ENCODE measurements around the gene CDC14B. TPM values are rescaled to one million over a fixed set of nuclear protein-coding genes. Genes with fewer than 3 reads are reported as not detected.
"Not testable (repeated sequence)": the region's sequence is repeated elsewhere in the genome, so short reads cannot be mapped to it uniquely, and the experiment has no call there.

Gene CDC14B
- total RNA-seq, 2 experiments from 2014 or later = 1.1 to 4.8 TPM

- CTCF ChIA-PET = interaction anchor here (1.0 to 1.4 kb wide), 2 partner anchors 57 to 68 kb away, joined by 3 to 5 read pairs; no protein-coding TSS in a partner anchor
- no peaks in the 10 kb centered on the region for H3K36me3 Mint-ChIP-seq
Measured at GRCh38 chr9:96509848-96510247, 109.8 kb downstream of the CDC14B start.

GRCh38 chr9:96509026-96509425, 110.6 kb downstream of the CDC14B start:
- no peaks in the 10 kb centered on the region for H3K9me3 Mint-ChIP-seq (ENCODE audit: low read depth)
- ATAC-seq (no peak), DNase-seq (no peak)
- H3K4me1 Mint-ChIP-seq = peaks cover 4% of the 10 kb centered on the region
- no peaks in the 10 kb centered on the region for H3K27me3 Mint-ChIP-seq
- CTCF ChIA-PET = interaction anchor here (1.0 kb wide), 1 partner anchor 67 kb away, joined by 3 read pairs; no protein-coding TSS in a partner anchor
- H3K27ac Mint-ChIP-seq = no peak overlapping the region
- H3K4me3 Mint-ChIP-seq = no peak overlapping the region
- no peaks in the 10 kb centered on the region for H3K36me3 Mint-ChIP-seq

More at GRCh38 chr9:96509848-96510247, 109.8 kb downstream of the CDC14B start:
- Mint-ChIP-seq H3K4me1 (peaks cover 4% of the 10 kb centered on the region), H3K4me3 (no peak overlapping the region), H3K27me3 (no peaks in the 10 kb centered on the region), H3K27ac (no peak overlapping the region), H3K9me3 (ENCODE audit: low read depth) (no peaks in the 10 kb centered on the region)
- DNase-seq (no peak), ATAC-seq (no peak)

GRCh38 chr9:96508227-96508940, 111.3 kb downstream of the CDC14B start:
- Mint-ChIP-seq H3K4me3 (no peak overlapping the region), H3K9me3 (ENCODE audit: low read depth) (no peaks in the 10 kb centered on the region), H3K27me3 (peaks cover 3% of the 10 kb centered on the region), H3K27ac (no peak overlapping the region), H3K36me3 (no peaks in the 10 kb centered on the region), H3K4me1 (peaks cover 4% of the 10 kb centered on the region)
- CTCF ChIA-PET = interaction anchor here (1.0 kb wide), 1 partner anchor 66 kb away, joined by 3 read pairs; no protein-coding TSS in a partner anchor
- DNase-seq = no peak
- no peak for ATAC-seq

GRCh38 chr9:96505316-96505991, 114.2 kb downstream of the CDC14B start:
- CTCF ChIA-PET = no interaction called here
- no peak for ATAC-seq
- H3K27ac Mint-ChIP-seq = no peak overlapping the region
- no peaks in the 10 kb centered on the region for H3K36me3 Mint-ChIP-seq
- peaks cover 3% of the 10 kb centered on the region for H3K27me3 Mint-ChIP-seq
- DNase-seq = no peak
- no peak overlapping the region for H3K4me3 Mint-ChIP-seq
- H3K4me1 Mint-ChIP-seq = peaks cover 4% of the 10 kb centered on the region
- no peaks in the 10 kb centered on the region for H3K9me3 Mint-ChIP-seq (ENCODE audit: low read depth)

- Mint-ChIP-seq H3K36me3 (no peaks in the 10 kb centered on the region), H3K27ac (no peak overlapping the region), H3K4me3 (no peak overlapping the region), H3K27me3 (peaks cover 3% of the 10 kb centered on the region), H3K9me3 (ENCODE audit: low read depth) (no peaks in the 10 kb centered on the region), H3K4me1 (no peaks in the 10 kb centered on the region)
- no peak for DNase-seq
- CTCF ChIA-PET = no interaction called here
- ATAC-seq = no peak
Measured at GRCh38 chr9:96503918-96504317, 115.7 kb downstream of the CDC14B start.

GRCh38 chr9:96503374-96503748, 116.3 kb downstream of the CDC14B start:
- H3K36me3 Mint-ChIP-seq; H3K4me3 Mint-ChIP-seq; H3K4me1 Mint-ChIP-seq; ATAC-seq; H3K27ac Mint-ChIP-seq; CTCF ChIA-PET; H3K9me3 Mint-ChIP-seq (ENCODE audit: low read depth); H3K27me3 Mint-ChIP-seq; DNase-seq: not testable (repeated sequence)

GRCh38 chr9:96502539-96503373, 116.9 kb downstream of the CDC14B start:
- H3K4me3 Mint-ChIP-seq = no peak overlapping the region
- H3K4me1 Mint-ChIP-seq = no peaks in the 10 kb centered on the region
- peaks cover 3% of the 10 kb centered on the region for H3K27me3 Mint-ChIP-seq
- ATAC-seq (no peak), DNase-seq (no peak)
- no peak overlapping the region for H3K27ac Mint-ChIP-seq
- H3K36me3 Mint-ChIP-seq = no peaks in the 10 kb centered on the region
- CTCF ChIA-PET = no interaction called here
- H3K9me3 Mint-ChIP-seq (ENCODE audit: low read depth) = no peaks in the 10 kb centered on the region

- no peak overlapping the region for H3K27ac Mint-ChIP-seq
- ATAC-seq (no peak), DNase-seq (no peak)
- CTCF ChIA-PET = no interaction called here
- peaks cover 3% of the 10 kb centered on the region for H3K27me3 Mint-ChIP-seq
- H3K9me3 Mint-ChIP-seq (ENCODE audit: low read depth) = no peaks in the 10 kb centered on the region
- no peaks in the 10 kb centered on the region for H3K36me3 Mint-ChIP-seq
- H3K4me3 Mint-ChIP-seq = no peak overlapping the region
- no peaks in the 10 kb centered on the region for H3K4me1 Mint-ChIP-seq
Measured at GRCh38 chr9:96501633-96502538, 117.8 kb downstream of the CDC14B start.

GRCh38 chr9:96500696-96501632, 118.7 kb downstream of the CDC14B start:
- CTCF ChIA-PET = no interaction called here
- Mint-ChIP-seq H3K4me1 (no peaks in the 10 kb centered on the region), H3K4me3 (no peak overlapping the region), H3K9me3 (ENCODE audit: low read depth) (no peaks in the 10 kb centered on the region), H3K27ac (no peak overlapping the region), H3K27me3 (peaks cover 3% of the 10 kb centered on the region), H3K36me3 (no peaks in the 10 kb centered on the region)
- no peak for DNase-seq
- no peak for ATAC-seq

- H3K9me3 Mint-ChIP-seq (ENCODE audit: low read depth) = no peaks in the 10 kb centered on the region
- no peak for DNase-seq
- H3K36me3 Mint-ChIP-seq = no peaks in the 10 kb centered on the region
- H3K27me3 Mint-ChIP-seq = peaks cover 3% of the 10 kb centered on the region
- no peak overlapping the region for H3K4me3 Mint-ChIP-seq
- H3K4me1 Mint-ChIP-seq = no peaks in the 10 kb centered on the region
- no peak overlapping the region for H3K27ac Mint-ChIP-seq
- CTCF ChIA-PET = no interaction called here
- no peak for ATAC-seq
Measured at GRCh38 chr9:96499257-96499656, 120.4 kb downstream of the CDC14B start.

GRCh38 chr9:96498796-96499195, 120.8 kb downstream of the CDC14B start:
- ATAC-seq = no peak
- H3K27ac Mint-ChIP-seq = no peak overlapping the region
- H3K36me3 Mint-ChIP-seq = no peaks in the 10 kb centered on the region
- CTCF ChIA-PET = no interaction called here
- H3K4me3 Mint-ChIP-seq = no peak overlapping the region
- peaks cover 3% of the 10 kb centered on the region for H3K27me3 Mint-ChIP-seq
- no peaks in the 10 kb centered on the region for H3K9me3 Mint-ChIP-seq (ENCODE audit: low read depth)
- no peak for DNase-seq
- H3K4me1 Mint-ChIP-seq = no peaks in the 10 kb centered on the region

- H3K4me1 Mint-ChIP-seq = no peaks in the 10 kb centered on the region
- ATAC-seq = no peak
- CTCF ChIA-PET = no interaction called here
- no peaks in the 10 kb centered on the region for H3K36me3 Mint-ChIP-seq
- no peaks in the 10 kb centered on the region for H3K27me3 Mint-ChIP-seq
- no peak for DNase-seq
- H3K27ac Mint-ChIP-seq = no peak overlapping the region
- H3K9me3 Mint-ChIP-seq (ENCODE audit: low read depth) = no peaks in the 10 kb centered on the region
- H3K4me3 Mint-ChIP-seq = no peak overlapping the region
Measured at GRCh38 chr9:96497117-96497399, 122.6 kb downstream of the CDC14B start.

Data from activated CD8-positive, alpha-beta memory T cell treated with anti-CD3 and anti-CD28 coated beads, Interleukin-2, amount 10 ng/mL, durations not matched to agents 7 days and 5 days (primary cell).